IMR-90 (cell line): ENCODE data around the gene KRTAP27-1. TPM values are rescaled to one million over a fixed set of nuclear protein-coding genes. Genes with fewer than 3 reads are reported as not detected.

Experiments
- ATAC-seq: fragments of 200-7000 bp; cut with Tn5 transposase; 2 replicates; pipeline ENCODE4 v1.9.1; 2020; ENCODE audit warnings: low read depth, mild to moderate bottlenecking, moderate library complexity
- BruUV-seq: library from RNA; stranded (reverse); fragments of 400-500 nt; replicated peaks from 2 replicates; lab custom pipeline; 2021; lab: Mats Ljungman, UMichigan
- CTCF ChIA-PET: fragments of 300-600 bp; formaldehyde crosslinking; extraction: SDS; loops from one replicate; lab custom pipeline; 2021; ENCODE audit warnings: antibody characterized with exemption; lab: Yijun Ruan, JAX
- POLR2A ChIA-PET: fragments of 300-600 bp; sonication (Branson Sonifier 250); formaldehyde crosslinking; loops from one replicate; lab custom pipeline; 2022; ENCODE audit warnings: antibody characterized with exemption; ENCODE audit not compliant: unreplicated experiment; lab: Charles Lee
- DNase-seq: peaks from one replicate; pipeline ENCODE4 v3.0.0; 2013
- H2AFZ ChIP-seq: replicated peaks from 2 replicates; pipeline ENCODE3; 2013; ENCODE audit warnings: low read length, mild to moderate bottlenecking; ENCODE audit not compliant: poor library complexity
- H2AK5ac ChIP-seq: 2 replicates; pipeline ENCODE4 v1.6.1; 2013; ENCODE audit warnings: low read depth, low read length, inconsistent platforms
- H2AK9ac ChIP-seq: replicated peaks from 2 replicates; pipeline ENCODE3; 2013; ENCODE audit warnings: mild to moderate bottlenecking, low read depth, low read length, moderate library complexity; ENCODE audit not compliant: poor library complexity
- H2BK120ac ChIP-seq: 2 replicates; pipeline ENCODE4 v1.6.1; 2013; ENCODE audit warnings: low read depth, low read length, inconsistent platforms
- H2BK15ac ChIP-seq: 3 replicates; pipeline ENCODE4 v1.6.1; 2013; ENCODE audit warnings: low read depth, low read length, inconsistent platforms
- H2BK20ac ChIP-seq: 2 replicates; pipeline ENCODE4 v1.6.1; 2013; ENCODE audit warnings: low read depth, mild to moderate bottlenecking, inconsistent platforms, low read length, moderate library complexity
- H2BK5ac ChIP-seq: 2 replicates; pipeline ENCODE4 v1.6.1; 2013; ENCODE audit warnings: mild to moderate bottlenecking, low read depth, low read length, inconsistent platforms; ENCODE audit not compliant: poor library complexity, severe bottlenecking
- H3K14ac ChIP-seq: replicated peaks from 2 replicates; pipeline ENCODE4 v1.6.1; 2013; ENCODE audit warnings: low read depth, low read length, inconsistent platforms
- H3K18ac ChIP-seq: 2 replicates; pipeline ENCODE4 v1.6.1; 2013; ENCODE audit warnings: low read depth, low read length, control low read depth
- H3K23ac ChIP-seq: 2 replicates; pipeline ENCODE4 v1.6.1; 2013; ENCODE audit warnings: low read depth, low read length, inconsistent platforms
- H3K27ac ChIP-seq: 2 replicates; pipeline ENCODE4 v1.5.1; 2013; ENCODE audit warnings: mild to moderate bottlenecking, control low read depth, low read length; ENCODE audit not compliant: insufficient read depth
- H3K27me3 ChIP-seq: 2 replicates; pipeline ENCODE4 v1.6.1; 2013; ENCODE audit warnings: low read length; ENCODE audit not compliant: control insufficient read depth, insufficient read depth
- H3K36me3 ChIP-seq: 2 replicates; pipeline ENCODE4 v1.6.1; 2013; ENCODE audit warnings: low read length, mixed read lengths; ENCODE audit not compliant: control insufficient read depth, insufficient read depth
- H3K4ac ChIP-seq: 2 replicates; pipeline ENCODE4 v1.6.1; 2013; ENCODE audit warnings: low read depth, low read length, inconsistent platforms
- H3K4me1 ChIP-seq: 2 replicates; pipeline ENCODE4 v1.6.1; 2013; ENCODE audit warnings: low read length, mixed read lengths; ENCODE audit not compliant: control insufficient read depth, insufficient read depth
- H3K4me2 ChIP-seq: 2 replicates; pipeline ENCODE4 v1.6.1; 2013; ENCODE audit warnings: low read depth, mild to moderate bottlenecking, control low read depth, low read length, moderate library complexity
- H3K4me3 ChIP-seq: 2 replicates; pipeline ENCODE4 v1.5.1; 2013; ENCODE audit warnings: low read depth, mild to moderate bottlenecking, control low read depth, low read length, moderate library complexity; ENCODE audit not compliant: insufficient read depth
- H3K56ac ChIP-seq: 2 replicates; pipeline ENCODE4 v1.6.1; 2013; ENCODE audit warnings: low read length, inconsistent platforms; ENCODE audit not compliant: insufficient read depth; ENCODE audit errors: extremely low read depth
- H3K79me1 ChIP-seq, 2 experiments: 2 replicates each; pipeline ENCODE4 v1.6.1; 2013; ENCODE audit warnings: low read length in 2 of 2, inconsistent platforms in 1 of 2, low read depth in 1 of 2
- H3K9ac ChIP-seq: 2 replicates; pipeline ENCODE4 v1.6.1; 2013; ENCODE audit warnings: low read depth, low read length, control low read depth
- H3K9me1 ChIP-seq: 2 replicates; pipeline ENCODE4 v1.6.1; 2013; ENCODE audit warnings: low read length, inconsistent platforms; ENCODE audit not compliant: insufficient read depth
- H3K9me3 ChIP-seq: 2 replicates; pipeline ENCODE4 v1.6.1; 2013; ENCODE audit warnings: low read length; ENCODE audit not compliant: control insufficient read depth, insufficient read depth
- H4K20me1 ChIP-seq: 2 replicates; pipeline ENCODE4 v1.6.1; 2013; ENCODE audit warnings: low read length, inconsistent platforms; ENCODE audit not compliant: insufficient read depth
- H4K5ac ChIP-seq: 2 replicates; pipeline ENCODE4 v1.6.1; 2013; ENCODE audit warnings: mild to moderate bottlenecking, low read depth, low read length, control low read depth
- H4K8ac ChIP-seq, 2 experiments: 2 replicates each; pipeline ENCODE4 v1.6.1; 2013; ENCODE audit warnings: low read depth in 2 of 2, low read length in 2 of 2, control low read depth in 1 of 2, inconsistent platforms in 1 of 2
- H4K91ac ChIP-seq: 2 replicates; pipeline ENCODE4 v1.6.1; 2013; ENCODE audit warnings: low read depth, low read length, inconsistent platforms; ENCODE audit not compliant: insufficient read depth
- POLR2A ChIP-seq: IDR thresholded peaks from 2 replicates; pipeline ENCODE4 v1.6.1; 2012; ENCODE audit warnings: mild to moderate bottlenecking, low read depth, low read length
- WGBS, 2 experiments: methylation state at CpG; one replicate each; pipeline versions ENCODE4 v1.1.5 to v1.1.7; 2013; ENCODE audit warnings: missing lambda C conversion rate in 2 of 2; ENCODE audit not compliant: insufficient read length in 1 of 2; ENCODE audit errors: extremely low coverage in 2 of 2; 5-methylcytosine and 5-hydroxymethylcytosine counted together
- dilution Hi-C: fragments of 300-500 bp; cut with HindIII; formaldehyde crosslinking; loops from one replicate; pipeline ENCODE4 v1.14.3; 2018; ENCODE audit warnings: low sequenced_read_pairs; ENCODE audit not compliant: unreplicated experiment
- in situ Hi-C: fragments of 300-500 bp; cut with MboI; formaldehyde crosslinking; loops from 3 replicates; pipeline ENCODE4 v1.14.3; 2019; ENCODE audit warnings: low sequenced_read_pairs, inconsistent platforms, mixed read lengths
- intact Hi-C: fragments of 100-400 bp; cut with micrococcal nuclease; formaldehyde crosslinking; loops from 2 replicates; pipeline ENCODE4 v1.10.0; 2022
- polyA plus RNA-seq, 3 experiments: library from polyadenylated mRNA; depleted of rRNA; stranded (reverse); fragments of >200 nt; gene quantifications; 2 replicates each; pipeline ENCODE4 v1.2.3, GENCODE V29; 2012; ENCODE audit warnings: low replicate concordance in 1 of 3
- total RNA-seq: library from RNA; depleted of rRNA; stranded (reverse); fragments of >200 nt; gene quantifications from 2 replicates; pipeline ENCODE4 v1.2.3, GENCODE V29; 2012

KRTAP27-1 gene
- total and polyA plus RNA-seq, 2 of the 4 experiments (the other 2 are of a cell fraction): not detected

DNA sequence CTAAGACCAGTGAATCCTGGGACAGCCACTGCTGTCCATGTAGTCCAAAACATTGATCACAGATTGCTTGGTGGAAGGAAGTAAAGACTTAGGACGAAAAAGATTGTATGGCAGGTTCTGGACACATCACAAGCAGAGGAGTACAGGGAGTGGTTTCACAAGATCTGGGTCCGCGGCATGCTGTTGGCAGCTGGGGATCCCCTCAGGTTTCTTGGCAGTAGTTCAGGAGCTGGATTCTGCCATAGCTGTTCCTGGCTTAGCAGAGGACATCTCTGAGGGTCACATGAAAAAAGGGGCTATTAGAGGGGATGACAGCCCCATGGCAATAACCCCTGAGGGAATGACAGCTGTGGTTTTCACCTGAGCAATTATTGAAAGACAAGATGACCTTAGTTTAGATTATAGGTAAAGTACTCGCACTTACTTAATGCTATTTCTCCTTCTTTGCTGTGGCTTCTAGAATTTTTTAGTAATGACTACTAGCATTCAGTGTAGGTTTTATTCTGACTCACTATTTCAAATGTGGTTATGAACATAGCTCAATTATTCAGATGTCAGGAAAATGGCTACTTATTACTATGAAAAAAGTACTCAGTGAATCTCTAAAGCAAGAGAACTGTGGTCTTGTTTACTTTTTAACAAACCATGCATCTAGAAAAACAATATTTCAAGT is 8.2 kb downstream of the KRTAP27-1 start:
- Histone ChIP-seq H3K4me3 (no peak overlapping the region), H3K9me3 (peaks cover 14% of the 10 kb centered on the region), H4K91ac (no peak overlapping the region), H3K4me1 (no peaks in the 10 kb centered on the region), H4K8ac (no peak overlapping the region), H2AK9ac (no peak overlapping the region), H2BK15ac (no peak overlapping the region), H2AK5ac (no peak overlapping the region), H3K14ac (no peak overlapping the region), H2AFZ (no peak overlapping the region), H2BK20ac (no peak overlapping the region), H4K20me1 (no peaks in the 10 kb centered on the region), H2BK120ac (no peak overlapping the region), H3K4me2 (no peak overlapping the region), H3K18ac (no peak overlapping the region), H3K36me3 (no peaks in the 10 kb centered on the region), H3K9me1 (no peaks in the 10 kb centered on the region), H3K56ac (no peak overlapping the region), H4K5ac (no peak overlapping the region), H2BK5ac (no peak overlapping the region), H3K27me3 (no peaks in the 10 kb centered on the region), H3K9ac (no peak overlapping the region), H3K23ac (no peak overlapping the region), H3K27ac (no peak overlapping the region), H3K79me1 (no peaks in the 10 kb centered on the region), H3K4ac (no peak overlapping the region)
- 40% methylated on average over 3 of the region's 4 CpGs; no CpG with 5 or more reads in 1 of the 2 experiments for WGBS, 2 experiments
- ChIA-PET CTCF (no interaction called here), POLR2A (no interaction called here)
- TF ChIP-seq POLR2A: no peak
- BruUV-seq: no TSS peak
- dilution Hi-C loops (no loop called here), in situ Hi-C loops (no loop called here), intact Hi-C loops (no loop called here)
- ATAC-seq: no peak
- DNase-seq: no peak
